Stimulated activated CD4-positive, alpha-beta T cell treated with anti-CD3 and anti-CD28 coated beads, Interleukin-12 subunit alpha, Interleukin-12 subunit beta, amount 100 ng/mL, for 24 hours (primary cell): ENCODE data around the gene THUMPD2.
"Not testable (repeated sequence)": the region's sequence is repeated elsewhere in the genome, so short reads cannot be mapped to it uniquely, and the experiment has no call there.

Source experiments
- DNase-seq, 2 experiments: peaks; one replicate each; pipeline ENCODE4 v3.0.0-alpha.2; 2020; ENCODE audit warnings: low read depth in 2 of 2

The THUMPD2 gene, protein sequence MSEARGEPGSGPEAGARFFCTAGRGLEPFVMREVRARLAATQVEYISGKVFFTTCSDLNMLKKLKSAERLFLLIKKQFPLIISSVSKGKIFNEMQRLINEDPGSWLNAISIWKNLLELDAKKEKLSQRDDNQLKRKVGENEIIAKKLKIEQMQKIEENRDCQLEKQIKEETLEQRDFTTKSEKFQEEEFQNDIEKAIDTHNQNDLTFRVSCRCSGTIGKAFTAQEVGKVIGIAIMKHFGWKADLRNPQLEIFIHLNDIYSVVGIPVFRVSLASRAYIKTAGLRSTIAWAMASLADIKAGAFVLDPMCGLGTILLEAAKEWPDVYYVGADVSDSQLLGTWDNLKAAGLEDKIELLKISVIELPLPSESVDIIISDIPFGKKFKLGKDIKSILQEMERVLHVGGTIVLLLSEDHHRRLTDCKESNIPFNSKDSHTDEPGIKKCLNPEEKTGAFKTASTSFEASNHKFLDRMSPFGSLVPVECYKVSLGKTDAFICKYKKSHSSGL

DNA sequence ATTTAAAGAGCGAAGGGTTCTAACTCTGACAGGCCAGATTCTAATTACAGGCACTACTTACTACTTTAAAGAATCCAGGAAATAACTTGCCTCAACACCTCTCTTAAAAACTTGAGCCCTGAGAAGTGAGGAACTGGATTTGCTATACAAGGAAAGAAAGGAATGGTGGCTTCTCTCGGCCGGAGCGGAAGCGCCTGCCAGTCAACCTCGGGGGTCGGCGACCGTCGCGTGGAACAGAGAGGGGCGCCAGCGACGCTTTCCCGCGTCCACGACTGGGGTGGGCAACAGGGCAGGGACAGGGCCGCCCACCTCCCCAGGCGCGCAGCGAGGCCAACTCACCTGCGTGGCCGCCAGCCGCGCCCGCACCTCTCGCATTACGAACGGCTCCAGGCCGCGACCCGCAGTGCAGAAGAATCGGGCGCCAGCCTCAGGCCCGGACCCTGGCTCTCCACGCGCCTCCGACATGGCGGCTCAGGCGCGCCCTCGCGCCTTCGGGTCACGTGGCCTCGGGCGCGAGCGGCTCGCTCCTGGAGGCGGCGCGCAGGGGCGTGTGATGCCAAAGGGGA, at the start of gene THUMPD2:
Gene THUMPD2, minus strand, starts transcription at position 484 of the 566 bp plus-strand sequence. Its CDS starts 19 bp downstream, at position 465.
- peak; percentile 43 to 54 for DNase-seq

DNA sequence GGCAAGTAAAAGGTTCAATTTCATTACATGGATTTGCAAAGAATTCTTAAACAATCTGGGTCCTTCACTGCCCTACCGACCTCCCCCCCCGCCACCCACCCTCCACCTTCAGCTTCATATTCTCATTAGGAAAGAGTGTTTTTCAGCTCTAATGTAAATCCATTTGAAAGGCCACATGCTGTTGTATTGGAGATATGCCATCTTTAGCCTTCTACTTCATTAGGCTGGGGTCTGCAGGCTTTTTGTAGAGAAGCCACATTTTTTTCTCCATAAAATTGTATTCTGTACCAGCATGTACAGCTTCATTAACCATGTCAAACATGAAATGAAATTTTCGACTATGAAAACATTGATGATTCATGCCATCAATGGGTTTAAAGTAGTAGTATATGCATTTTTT, 42.8 kb upstream of the THUMPD2 start:
- no peak for DNase-seq

DNA sequence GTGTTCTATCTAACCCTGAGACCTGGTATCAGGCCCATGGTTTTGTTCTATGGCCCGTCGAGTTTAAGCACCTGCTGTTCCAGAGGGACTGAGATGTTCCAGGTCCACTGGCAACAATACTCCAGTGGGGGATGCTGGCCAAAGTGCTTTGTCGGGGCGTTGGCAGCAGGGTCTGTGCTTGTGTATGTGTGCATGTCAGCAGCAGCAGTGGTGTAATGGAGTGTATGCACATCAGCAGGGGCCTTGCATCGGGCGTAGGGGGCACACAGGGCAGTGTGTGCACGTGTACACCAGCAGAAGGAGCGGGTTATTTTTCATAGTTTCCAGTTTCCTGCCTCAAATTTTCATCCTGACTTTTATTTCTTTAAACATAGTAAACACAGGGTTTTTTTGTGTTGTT, 37.8 kb upstream of the THUMPD2 start:
- DNase-seq = no peak

DNA sequence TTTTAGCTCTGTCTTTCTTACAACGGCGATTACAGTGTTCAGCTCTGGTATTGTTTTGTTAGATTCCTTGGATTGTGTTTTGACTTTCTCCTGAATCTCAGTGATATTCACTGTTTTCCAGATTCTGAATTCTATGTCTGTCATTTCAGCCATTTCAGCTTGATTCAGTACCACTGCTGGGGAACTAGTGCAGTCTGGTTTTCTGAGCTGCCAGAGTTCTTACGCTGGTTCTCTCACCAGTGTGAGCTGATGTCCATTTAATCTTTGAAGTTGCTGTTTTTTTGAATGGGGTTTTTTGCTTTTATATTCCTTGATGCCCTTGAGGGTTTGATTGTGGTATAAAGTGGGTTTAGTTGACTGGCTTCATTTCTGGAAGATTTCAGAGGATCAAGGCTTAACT, 37.4 kb upstream of the THUMPD2 start:
- DNase-seq = no peak

DNA sequence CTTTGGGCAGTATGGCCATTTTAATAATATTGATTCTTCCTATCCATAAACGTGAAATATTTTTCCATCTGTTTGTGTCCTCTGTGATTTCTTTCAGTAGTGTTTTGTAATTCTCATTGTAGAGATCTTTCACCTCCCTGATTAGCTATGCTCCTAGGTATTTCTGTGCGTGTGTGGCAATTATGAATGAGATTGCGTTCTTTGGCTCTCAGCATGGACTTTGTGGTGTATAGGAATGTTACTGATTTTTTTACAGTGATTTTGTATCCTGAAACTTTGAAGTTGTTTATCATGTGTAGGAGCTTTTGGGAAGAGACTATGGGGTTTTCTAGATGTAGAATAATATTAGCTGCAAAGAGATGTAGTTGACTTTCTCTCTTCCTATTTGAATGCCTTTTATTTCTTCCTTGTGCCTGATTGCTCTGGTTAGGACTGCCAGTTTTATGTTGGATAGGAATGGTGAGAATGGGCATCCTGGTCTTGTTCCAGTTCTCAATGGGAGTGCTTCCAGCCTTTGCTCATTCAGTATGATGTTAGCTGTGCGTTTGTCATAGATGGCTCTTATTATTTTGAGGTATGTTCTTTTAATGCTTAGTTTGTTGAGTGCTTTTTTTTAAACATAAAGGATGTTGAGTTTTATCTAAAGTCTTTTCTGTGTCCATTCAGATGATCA, 27.0 kb upstream of the THUMPD2 start:
- no peak for DNase-seq

DNA sequence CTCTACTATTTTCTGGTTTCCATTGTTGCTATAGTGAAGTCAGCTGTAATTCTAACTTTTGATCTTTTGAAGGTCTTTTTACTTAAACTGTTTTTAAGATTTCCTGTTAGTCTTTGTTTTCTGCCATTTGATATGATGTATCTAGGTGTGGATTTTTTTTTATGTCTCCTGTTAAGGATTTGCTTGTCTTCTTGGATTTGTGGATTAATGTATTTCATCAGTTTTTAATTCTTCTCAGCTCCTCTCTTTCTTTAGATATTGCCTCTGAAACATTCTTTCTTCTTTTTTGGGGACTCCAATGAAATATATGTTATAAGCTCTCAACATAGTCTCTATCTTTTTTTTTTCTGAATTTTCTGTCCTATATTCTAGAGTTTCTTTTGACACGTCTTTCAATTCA, 24.8 kb upstream of the THUMPD2 start:
- DNase-seq = no peak

DNA sequence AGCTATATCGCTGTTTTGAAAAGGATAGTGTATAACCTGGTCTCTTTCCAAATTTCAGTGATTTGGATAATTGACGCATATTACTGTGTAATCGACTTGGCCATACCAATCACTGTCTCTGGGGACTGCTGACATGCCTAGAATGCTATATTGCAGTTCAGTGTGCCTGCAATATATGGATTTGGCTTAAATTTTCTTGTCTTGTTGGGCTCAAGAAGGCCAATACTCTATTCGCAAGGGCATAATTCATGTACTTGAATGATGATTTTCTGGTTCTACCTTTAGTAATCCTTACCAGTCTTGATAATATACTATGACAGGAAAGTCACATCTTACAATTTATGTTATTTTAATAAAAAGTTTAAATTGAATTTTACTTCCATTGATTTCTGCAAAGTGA, 21.7 kb upstream of the THUMPD2 start:
- DNase-seq = no peak

DNA sequence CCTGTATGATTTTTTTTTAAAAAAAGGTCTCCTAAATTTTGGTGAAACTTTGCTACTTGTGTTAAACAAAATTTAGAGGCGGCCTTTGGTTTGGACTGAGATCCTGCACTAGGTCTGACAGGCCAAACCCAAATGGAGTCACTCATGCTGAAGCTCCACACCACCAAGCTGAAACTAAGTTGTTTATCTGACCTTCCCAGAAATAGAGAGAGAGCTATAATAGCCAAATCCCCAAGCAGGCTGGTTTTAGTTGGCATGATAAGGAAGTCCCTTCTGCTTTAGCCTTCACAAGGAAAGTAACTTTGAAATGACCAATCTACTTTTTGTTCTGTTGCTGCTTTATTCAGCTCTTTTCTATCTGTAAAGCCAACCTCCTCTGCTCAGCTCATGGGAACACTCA, 17.1 kb upstream of the THUMPD2 start:
- DNase-seq = no peak

DNA sequence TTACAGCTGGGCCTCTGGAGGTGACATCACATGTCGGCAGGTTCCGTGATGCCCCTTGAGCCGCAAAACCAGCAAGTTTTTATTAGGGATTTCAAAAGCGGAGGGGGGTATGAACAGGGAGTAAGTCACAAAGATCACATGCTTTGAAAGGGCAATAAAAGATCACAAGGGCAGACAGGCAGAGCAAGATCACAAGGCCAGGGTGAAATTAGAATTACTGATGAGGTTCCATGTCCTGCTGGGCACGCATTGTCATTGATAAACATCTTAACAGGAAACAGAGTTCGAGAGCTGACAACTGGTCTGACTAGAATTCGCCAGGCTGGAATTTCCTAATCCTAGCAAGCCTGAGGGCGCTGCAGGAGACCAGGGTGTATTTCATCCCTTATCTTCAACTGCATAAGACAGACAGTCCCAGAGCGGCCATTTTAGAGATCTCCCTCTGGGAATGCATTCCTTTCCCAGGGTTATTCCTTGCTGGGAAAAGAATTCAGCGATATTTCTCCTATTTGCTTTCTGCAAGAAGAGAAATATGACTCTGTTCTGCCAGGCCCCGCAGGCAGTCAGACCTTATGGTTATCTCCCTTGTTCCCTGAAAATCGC, 11.3 kb upstream of the THUMPD2 start:
- not testable (repeated sequence) for DNase-seq

DNA sequence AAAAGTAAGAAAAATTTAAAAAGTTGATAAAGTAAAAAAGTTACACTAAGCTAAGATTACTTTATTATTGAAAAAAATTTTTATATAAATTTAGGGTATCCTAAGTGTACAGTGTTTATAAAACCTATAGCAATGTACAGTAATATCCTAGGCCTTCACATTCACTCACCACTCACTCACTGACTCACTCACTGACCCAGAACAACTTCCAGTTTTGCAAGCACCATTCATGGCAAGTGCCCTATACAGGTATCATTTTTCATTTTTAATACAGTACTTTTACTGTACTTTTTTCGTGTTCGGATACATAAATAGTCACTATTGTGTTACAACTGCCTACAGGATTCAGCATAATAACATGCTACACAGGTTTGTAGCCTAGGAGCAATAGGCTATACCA, 8.9 kb upstream of the THUMPD2 start:
- DNase-seq = no peak

DNA sequence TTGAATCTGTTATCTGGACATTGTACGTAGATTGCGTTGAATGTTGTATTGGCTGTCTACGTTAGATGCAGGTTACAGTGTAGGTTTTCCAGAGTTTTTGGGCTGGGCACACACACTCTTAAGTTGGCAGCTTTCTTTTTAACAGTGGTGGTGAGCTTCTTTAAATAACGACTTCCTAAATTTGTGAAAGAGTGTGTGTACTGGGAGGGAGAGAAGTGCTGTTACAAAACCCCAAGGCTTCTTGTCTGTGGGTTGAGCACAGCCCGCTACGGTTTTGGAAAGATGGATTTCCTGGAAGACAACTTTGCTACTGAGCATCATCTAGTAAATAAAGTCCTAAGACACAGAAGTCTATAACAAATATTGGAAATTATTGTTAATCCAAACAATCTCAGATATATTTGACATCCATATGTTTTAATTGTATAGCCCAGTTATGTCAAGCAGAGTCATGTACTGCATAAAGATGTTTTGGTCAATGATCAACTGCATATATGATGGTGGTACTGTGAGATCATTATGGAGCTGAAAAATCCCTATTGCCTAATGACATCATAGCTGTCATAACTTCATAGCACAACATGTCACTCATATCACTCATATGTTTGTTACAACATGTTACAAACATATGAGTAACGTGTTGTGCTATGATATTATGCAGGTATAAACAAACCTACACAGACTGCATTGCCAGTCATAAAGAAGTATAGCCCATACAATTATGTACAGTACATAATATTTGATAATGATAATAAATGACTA, 7.9 kb upstream of the THUMPD2 start:
- no peak for DNase-seq

DNA sequence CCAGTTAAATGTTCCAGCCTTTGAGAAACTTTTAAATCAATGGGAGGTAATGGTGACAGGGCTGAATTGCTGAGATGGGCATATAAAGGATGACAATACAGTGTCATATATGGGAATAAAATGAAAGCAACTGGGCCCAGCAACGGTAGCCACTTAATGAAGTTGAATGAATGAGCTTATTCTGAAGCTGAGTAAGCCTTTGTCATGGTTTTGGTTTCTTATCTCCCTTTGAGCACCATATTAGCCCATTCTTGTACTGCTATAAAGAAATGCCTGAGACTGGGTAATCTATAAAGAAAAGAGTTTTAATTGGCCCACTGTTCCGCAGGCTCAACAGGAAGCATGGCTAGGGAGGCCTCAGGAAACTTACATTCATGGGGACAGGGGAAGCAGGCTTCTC, 3.5 kb upstream of the THUMPD2 start:
- no peak for DNase-seq

DNA sequence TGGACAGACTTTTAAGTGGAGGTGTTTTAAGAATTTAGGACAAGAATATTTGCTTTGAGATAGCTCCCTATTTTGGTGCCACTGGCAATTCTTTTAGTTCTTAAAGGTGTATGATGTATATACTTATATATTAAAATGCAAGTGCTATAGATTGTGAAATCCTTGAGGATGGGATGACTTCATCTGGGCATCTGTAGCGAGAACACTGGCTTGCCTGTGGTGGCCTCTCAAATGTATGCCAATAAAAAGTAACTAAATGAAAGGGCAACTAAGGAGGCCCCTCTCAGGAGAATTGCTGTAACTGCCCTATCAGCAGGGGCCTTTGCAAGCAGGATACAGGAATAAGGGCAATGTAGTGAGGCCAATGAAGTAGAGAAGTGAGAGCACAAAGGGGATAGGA, 2.6 kb upstream of the THUMPD2 start:
- no peak for DNase-seq

DNA sequence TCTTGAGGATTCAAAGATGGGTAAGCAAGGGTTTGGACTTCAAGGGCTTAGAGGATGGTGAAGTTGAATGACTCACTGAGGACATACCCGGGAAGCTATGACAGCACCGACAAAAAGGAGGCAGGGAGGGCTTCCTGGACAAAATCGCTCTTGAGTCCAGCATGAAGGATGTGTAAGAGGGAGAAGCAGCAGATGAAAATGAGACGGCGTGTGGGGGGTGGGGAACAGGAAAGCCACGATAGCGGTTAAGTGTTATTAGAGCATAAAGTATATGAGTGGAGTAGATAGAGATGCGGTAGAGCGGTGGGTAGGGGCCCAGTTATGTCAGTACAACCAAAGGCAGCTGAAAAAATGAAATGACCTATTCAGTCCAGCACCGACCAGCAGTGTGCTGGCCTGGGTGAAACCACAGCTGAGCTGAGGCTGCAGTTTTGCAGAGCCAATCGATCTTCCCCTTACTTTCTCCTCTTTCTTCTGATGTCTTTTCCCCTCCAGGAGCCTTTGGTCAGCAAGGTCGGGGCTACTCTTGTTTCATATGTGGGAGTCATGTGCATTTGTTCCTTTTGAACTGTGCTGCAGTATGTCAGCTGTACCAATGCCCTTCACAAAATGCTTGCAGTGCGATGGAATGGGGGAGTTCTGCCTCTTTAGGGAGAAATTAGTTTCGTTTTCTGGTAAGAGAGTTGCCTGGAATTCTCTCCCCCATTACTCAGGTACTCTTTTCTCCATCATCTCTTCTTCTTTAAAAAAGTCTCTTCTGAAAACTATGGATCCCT, 2.0 kb upstream of the THUMPD2 start:
- no peak for DNase-seq

DNA sequence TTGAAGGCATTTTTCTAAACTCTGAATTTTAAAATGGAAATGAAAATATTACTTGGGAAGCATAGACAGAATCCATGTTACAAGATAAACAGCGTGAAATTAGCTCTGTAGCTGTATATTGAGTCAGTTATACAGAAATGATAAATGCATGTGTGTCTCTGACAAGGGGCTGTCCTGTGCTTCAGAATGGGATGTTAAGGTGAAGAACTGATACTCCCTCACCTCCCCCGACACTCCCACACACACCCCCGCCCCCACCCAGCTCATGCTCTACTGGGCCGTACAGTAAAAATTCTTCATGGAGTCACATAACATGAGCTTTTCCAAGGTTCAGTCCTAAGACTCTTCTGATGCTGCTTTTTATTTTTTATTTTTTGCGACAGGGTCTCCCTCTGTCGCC, 869 bp upstream of the THUMPD2 start:
- DNase-seq = no peak

DNA sequence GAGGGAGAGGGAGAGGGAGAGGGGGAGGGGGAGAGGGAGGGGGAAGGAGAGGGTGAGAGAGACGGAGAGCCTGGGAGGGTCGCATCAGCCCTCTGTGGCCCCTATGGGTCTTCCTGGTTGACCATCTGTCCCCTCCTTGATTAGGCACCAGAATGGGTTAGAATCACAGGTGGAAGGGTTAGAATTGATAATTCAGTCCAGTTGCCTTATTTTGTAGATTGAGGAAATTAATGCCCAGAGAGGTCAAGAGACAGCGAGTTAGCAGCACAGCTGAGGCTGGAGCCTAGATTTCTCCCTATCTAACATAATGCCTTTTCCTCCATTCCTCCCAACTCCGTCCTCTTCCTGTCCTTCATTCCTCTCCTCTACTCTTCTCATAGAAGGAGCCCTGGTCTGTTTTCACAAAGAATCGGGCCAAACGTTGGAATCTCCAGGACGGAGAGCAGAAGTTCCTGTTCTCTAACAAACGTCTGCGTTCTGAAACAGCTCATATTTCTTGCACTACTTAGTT, 338 bp upstream of the THUMPD2 start:
- no peak for DNase-seq

DNA sequence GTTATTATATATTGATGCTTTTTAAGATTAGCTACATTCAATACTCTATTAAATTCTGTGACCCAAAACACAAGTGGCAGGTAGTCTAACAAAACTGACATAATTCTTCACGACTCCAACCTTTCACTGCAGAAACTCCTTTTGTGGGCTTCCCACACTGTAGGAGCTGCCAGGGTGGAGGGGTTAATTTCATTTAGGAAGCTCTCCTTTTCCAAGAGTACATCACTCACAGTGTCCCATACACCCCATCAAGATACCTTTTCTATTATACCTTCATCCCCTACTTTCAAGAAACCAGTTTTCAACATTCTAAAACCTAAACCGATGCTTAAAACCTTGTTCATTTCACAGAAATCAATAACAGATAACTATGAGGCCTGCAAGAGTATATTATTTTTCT, 825 bp downstream of the THUMPD2 start:
- DNase-seq = no peak

DNA sequence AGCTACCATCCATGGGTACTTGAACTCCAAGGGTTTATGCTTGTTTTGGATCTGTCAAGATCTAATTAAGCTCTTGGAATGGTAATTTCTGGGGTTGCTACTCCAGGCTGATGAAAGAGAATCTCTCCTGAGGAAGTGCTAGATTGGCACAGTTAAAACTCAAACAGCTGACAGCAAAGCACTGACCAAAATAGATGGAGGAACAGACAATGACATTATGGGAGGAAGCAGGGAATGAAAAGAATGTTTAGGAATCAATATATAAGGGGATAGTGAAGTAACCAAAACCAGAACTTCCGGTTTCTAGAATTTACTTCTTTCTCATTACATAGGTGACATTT, 6.3 kb downstream of the THUMPD2 start:
- no peak for DNase-seq

DNA sequence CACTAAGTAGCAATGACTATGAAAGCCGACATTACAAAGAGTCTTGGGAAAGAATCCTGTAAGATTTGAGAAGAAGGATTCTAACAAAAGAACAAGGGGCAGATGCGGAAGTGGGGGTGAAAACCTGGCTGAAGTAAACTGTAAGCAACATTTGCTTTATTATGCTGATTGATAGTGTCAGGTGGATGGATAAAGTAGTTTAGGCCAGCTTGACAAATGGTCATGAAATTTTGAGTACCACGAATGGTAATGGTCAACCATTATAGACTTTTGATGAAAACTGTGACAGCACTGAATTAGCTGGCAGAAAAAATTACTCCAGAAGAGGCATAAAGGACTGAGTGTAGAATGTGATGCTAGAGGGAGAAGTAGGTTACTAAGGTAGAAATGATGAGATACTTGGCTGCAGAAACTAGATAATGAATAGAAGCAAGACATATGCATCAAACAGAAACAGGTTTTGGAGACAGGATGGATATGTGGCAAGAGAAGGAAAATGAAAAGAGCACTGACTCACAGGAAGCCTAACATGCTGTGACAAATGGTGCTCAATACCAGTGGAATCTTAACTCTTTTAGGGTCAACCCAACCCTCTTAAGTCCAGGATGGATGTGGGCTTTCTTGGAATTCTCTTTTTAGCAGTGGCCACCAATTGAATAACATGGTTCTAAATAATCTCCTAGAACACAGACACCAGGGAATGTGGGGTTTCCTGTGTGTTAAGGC, 6.8 kb downstream of the THUMPD2 start:
- DNase-seq = no peak

DNA sequence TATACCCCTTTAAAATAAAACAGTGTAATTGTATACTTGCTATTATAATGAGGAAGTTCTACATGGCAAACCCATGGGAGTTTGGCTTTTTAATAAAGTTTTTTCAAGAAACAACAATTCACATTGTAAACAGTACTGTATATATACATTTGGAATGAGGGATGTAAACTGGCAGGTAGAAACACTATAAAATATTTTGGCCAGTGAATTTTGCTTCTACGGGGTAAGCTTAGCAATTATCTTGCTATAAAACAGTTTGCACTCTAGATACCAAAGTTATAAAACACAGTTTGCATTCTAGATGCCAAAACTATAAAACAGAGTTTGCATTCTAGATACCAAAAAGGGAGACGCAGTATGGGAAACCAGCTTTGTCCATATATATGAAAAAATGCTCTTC, 16.6 kb downstream of the THUMPD2 start:
- no peak for DNase-seq
